ENCODE data around the gene SLC37A4.
"Not testable (repeated sequence)": the region's sequence is repeated elsewhere in the genome, so short reads cannot be mapped to it uniquely, and the experiment has no call there.

SLC37A4 gene

GRCh38 chr11:119051440-119052162 is 20.9 kb upstream of the SLC37A4 start:
- Mint-ChIP-seq H3K9me3 (ENCODE audit: low read depth) (no peaks in the 10 kb centered on the region), H3K36me3 (peaks cover 19% of the 10 kb centered on the region), H3K27me3 (no peaks in the 10 kb centered on the region), H3K27ac (no peak overlapping the region), H3K4me1 (ENCODE audit: low read depth) (peaks cover 24% of the 10 kb centered on the region), H3K4me3 (no peak overlapping the region)

GRCh38 chr11:119049081-119049480 is 18.4 kb upstream of the SLC37A4 start:
- Mint-ChIP-seq H3K4me1 (ENCODE audit: low read depth) (peaks cover 9% of the 10 kb centered on the region), H3K4me3 (no peak overlapping the region), H3K36me3 (peaks cover 11% of the 10 kb centered on the region), H3K9me3 (ENCODE audit: low read depth) (no peaks in the 10 kb centered on the region), H3K27me3 (no peaks in the 10 kb centered on the region), H3K27ac (no peak overlapping the region)

DNA sequence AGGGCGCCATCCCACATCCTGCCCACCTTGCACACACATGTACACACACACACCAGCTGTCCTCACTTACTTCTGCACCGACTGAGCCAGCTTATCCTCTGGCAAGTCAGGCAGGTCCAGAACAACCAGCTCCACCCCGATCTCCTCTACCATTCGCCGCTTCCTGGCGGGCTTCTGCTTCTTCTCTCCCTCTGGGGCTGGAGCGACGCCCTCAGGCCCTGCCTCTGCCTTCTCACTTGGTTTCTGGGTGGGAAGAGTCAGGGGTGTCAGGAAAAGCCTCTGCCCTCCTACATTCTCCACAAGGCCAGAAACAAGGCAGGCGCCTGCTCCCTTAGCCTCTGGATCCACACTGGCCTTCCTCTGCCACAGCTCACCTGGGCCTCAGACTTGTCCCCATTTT is 18.0 kb upstream of the SLC37A4 start:
- H3K36me3 Mint-ChIP-seq: peaks cover 11% of the 10 kb centered on the region
- H3K9me3 Mint-ChIP-seq (ENCODE audit: low read depth): no peaks in the 10 kb centered on the region
- no peaks in the 10 kb centered on the region for H3K27me3 Mint-ChIP-seq
- no peak overlapping the region for H3K27ac Mint-ChIP-seq
- H3K4me3 Mint-ChIP-seq: no peak overlapping the region
- H3K4me1 Mint-ChIP-seq (ENCODE audit: low read depth): peaks cover 6% of the 10 kb centered on the region

- H3K9me3 Mint-ChIP-seq (ENCODE audit: low read depth): no peaks in the 10 kb centered on the region
- no peak overlapping the region for H3K27ac Mint-ChIP-seq
- H3K36me3 Mint-ChIP-seq: peaks cover 8% of the 10 kb centered on the region
- H3K4me1 Mint-ChIP-seq (ENCODE audit: low read depth): peaks cover 9% of the 10 kb centered on the region
- H3K4me3 Mint-ChIP-seq: no peak overlapping the region
- no peaks in the 10 kb centered on the region for H3K27me3 Mint-ChIP-seq
Measured at GRCh38 chr11:119047205-119047604, 16.5 kb upstream of the SLC37A4 start.

- Mint-ChIP-seq H3K36me3 (peaks cover 6% of the 10 kb centered on the region), H3K9me3 (ENCODE audit: low read depth) (no peaks in the 10 kb centered on the region), H3K27me3 (no peaks in the 10 kb centered on the region), H3K4me3 (no peak overlapping the region), H3K4me1 (ENCODE audit: low read depth) (peaks cover 10% of the 10 kb centered on the region), H3K27ac (no peak overlapping the region)
Measured at GRCh38 chr11:119046489-119046888, 15.8 kb upstream of the SLC37A4 start.

DNA sequence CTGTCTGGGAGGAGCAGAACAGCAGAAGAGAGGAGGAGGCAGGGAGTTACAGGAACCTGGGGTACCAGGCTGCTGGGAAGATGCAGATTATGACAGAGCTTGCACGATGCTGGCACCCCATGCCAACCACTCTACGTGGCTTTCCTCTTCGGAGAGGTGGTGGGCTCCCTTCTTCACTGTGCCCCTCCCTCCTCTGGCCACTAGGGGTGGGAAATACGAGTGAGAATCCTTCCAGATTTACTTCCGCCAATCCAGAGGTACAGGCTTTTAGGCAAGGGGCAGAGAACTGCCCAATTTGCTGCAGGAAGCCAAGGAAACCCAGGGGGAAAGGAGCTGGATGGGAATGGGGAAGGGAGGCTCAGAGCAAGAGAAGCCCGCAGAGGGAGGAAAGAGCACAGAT is 14.0 kb upstream of the SLC37A4 start:
- no peaks in the 10 kb centered on the region for H3K27me3 Mint-ChIP-seq
- H3K4me3 Mint-ChIP-seq: no peak overlapping the region
- peaks cover 6% of the 10 kb centered on the region for H3K36me3 Mint-ChIP-seq
- no peak overlapping the region for H3K27ac Mint-ChIP-seq
- H3K9me3 Mint-ChIP-seq (ENCODE audit: low read depth): no peaks in the 10 kb centered on the region
- peaks cover 10% of the 10 kb centered on the region for H3K4me1 Mint-ChIP-seq (ENCODE audit: low read depth)

- H3K27ac Mint-ChIP-seq: no peak overlapping the region
- H3K4me3 Mint-ChIP-seq: no peak overlapping the region
- no peaks in the 10 kb centered on the region for H3K27me3 Mint-ChIP-seq
- H3K4me1 Mint-ChIP-seq (ENCODE audit: low read depth): peaks cover 9% of the 10 kb centered on the region
- H3K36me3 Mint-ChIP-seq: peaks cover 3% of the 10 kb centered on the region
- H3K9me3 Mint-ChIP-seq (ENCODE audit: low read depth): no peaks in the 10 kb centered on the region
Measured at GRCh38 chr11:119042927-119043326, 12.2 kb upstream of the SLC37A4 start.

GRCh38 chr11:119041821-119042514 is 11.3 kb upstream of the SLC37A4 start:
- H3K4me3 Mint-ChIP-seq: no peak overlapping the region
- no peak overlapping the region for H3K27ac Mint-ChIP-seq
- no peaks in the 10 kb centered on the region for H3K36me3 Mint-ChIP-seq

DNA sequence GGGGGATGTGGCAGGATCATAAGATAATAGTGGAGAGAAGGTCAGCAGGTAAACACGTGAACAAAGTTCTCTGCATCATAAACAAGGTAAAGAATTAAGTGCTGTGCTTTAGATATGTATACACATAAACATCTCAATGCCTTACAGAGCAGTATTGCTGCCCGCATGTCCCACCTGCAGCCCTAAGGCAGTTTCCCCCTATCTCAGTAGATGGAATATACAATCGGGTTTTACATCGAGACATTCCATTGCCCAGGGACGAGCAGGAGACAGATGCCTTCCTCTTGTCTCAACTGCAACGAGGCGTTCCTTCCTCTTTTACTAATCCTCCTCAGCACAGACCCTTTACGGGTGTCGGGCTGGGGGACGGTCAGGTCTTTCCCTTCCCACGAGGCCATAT is 8.8 kb upstream of the SLC37A4 start:
- not testable (repeated sequence) for H3K27me3 Mint-ChIP-seq; H3K36me3 Mint-ChIP-seq; H3K9me3 Mint-ChIP-seq (ENCODE audit: low read depth); H3K4me1 Mint-ChIP-seq (ENCODE audit: low read depth); H3K27ac Mint-ChIP-seq; H3K4me3 Mint-ChIP-seq

More at GRCh38 chr11:119041821-119042514, 11.3 kb upstream of the SLC37A4 start:
- Mint-ChIP-seq H3K9me3 (ENCODE audit: low read depth) (no peaks in the 10 kb centered on the region), H3K27me3 (no peaks in the 10 kb centered on the region), H3K4me1 (ENCODE audit: low read depth) (peaks cover 9% of the 10 kb centered on the region)

GRCh38 chr11:119038884-119039283 is 8.2 kb upstream of the SLC37A4 start:
- no peaks in the 10 kb centered on the region for H3K9me3 Mint-ChIP-seq (ENCODE audit: low read depth)
- H3K27ac Mint-ChIP-seq: no peak overlapping the region
- H3K36me3 Mint-ChIP-seq: no peaks in the 10 kb centered on the region
- no peaks in the 10 kb centered on the region for H3K27me3 Mint-ChIP-seq
- peaks cover 9% of the 10 kb centered on the region for H3K4me1 Mint-ChIP-seq (ENCODE audit: low read depth)
- no peak overlapping the region for H3K4me3 Mint-ChIP-seq

DNA sequence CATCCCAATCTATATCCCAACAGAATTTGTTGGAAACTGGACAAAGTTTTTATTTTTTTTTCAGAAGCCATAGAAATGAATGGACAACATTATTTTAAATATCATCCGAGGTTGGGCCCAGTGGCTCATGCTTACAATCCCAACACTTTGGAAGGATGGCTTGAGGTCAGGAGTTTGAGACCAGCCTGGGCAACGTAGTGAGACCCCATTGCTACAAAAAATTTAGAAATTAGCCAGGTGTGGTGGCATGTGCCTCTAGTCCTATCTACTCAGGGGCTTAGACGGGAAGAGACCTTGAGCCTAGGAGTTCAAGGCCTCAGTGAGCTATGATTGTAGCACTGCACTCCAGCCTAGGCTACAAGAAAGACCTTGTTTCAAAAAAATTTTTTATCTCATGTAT is 4.1 kb upstream of the SLC37A4 start:
- Mint-ChIP-seq H3K4me3 (no peak overlapping the region), H3K27ac (no peak overlapping the region), H3K9me3 (ENCODE audit: low read depth) (no peaks in the 10 kb centered on the region), H3K27me3 (no peaks in the 10 kb centered on the region), H3K4me1 (ENCODE audit: low read depth) (peaks cover 1% of the 10 kb centered on the region), H3K36me3 (no peaks in the 10 kb centered on the region)

DNA sequence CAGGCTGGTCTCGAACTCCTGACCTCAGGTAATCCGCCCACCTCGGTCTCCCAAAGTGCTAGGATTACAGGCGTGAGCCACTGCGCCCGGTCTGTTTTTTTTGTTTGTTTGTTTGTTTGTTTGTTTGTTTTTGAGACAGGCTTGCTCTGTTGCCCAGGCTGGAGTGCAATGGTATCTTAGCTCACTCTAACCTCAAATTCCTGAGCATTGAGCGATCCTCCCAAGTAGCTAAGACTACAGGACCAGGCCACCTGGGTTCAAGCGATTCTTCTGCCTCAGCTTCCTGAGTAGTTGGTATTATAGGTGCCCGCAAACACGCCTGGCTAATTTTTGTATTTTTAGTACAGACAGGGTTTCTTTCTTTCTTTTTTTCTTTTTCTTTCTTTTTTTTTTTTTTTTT is 2.7 kb upstream of the SLC37A4 start:
- H3K27me3 Mint-ChIP-seq; H3K27ac Mint-ChIP-seq; H3K9me3 Mint-ChIP-seq (ENCODE audit: low read depth); H3K36me3 Mint-ChIP-seq; H3K4me3 Mint-ChIP-seq: not testable (repeated sequence)
- H3K4me1 Mint-ChIP-seq (ENCODE audit: low read depth): peaks cover 14% of the 10 kb centered on the region

DNA sequence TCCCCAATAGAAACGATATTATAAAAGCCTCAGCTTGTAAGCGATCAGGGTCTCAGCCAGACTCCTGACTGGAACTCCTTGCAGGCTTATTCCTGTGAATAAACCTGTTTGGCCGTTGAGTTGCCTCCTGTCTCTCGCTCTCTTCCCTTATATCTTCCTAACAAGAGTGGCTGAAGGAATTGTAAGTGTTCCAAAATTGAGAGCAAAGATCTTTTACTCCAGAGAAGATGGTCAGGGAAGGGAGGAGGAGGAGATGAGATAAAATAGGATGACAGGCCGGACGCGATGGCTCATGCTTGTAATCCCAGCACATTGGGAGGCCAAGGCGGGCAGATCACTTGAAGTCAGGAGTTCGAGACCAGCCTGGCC is 1.2 kb upstream of the SLC37A4 start:
- Mint-ChIP-seq H3K27me3 (no peaks in the 10 kb centered on the region), H3K27ac (peak overlapping the region; percentile 50), H3K9me3 (ENCODE audit: low read depth) (no peaks in the 10 kb centered on the region), H3K4me1 (ENCODE audit: low read depth) (peaks cover 14% of the 10 kb centered on the region), H3K36me3 (no peaks in the 10 kb centered on the region), H3K4me3 (peak overlapping the region; percentile 15)

DNA sequence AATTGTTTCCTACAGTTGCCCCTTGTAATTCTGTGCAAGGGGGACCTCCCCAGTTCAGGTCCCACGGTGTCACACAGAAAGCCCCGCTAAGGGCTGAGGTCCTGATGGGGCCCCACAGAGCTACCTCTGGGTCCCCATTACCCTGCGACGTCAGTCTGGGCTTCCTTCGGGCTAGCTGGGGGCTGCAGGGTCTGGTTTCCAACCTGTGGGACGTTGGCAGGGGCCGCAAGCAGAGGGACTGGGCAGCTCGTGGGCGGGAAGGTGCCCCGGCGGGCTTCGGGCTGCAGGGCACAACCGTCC is 698 bp downstream of the SLC37A4 start:
- Mint-ChIP-seq H3K27me3 (no peaks in the 10 kb centered on the region), H3K9me3 (ENCODE audit: low read depth) (no peaks in the 10 kb centered on the region), H3K4me1 (ENCODE audit: low read depth) (peaks cover 14% of the 10 kb centered on the region), H3K27ac (peak overlapping the region; percentile 89), H3K4me3 (peak overlapping the region; percentile 78), H3K36me3 (no peaks in the 10 kb centered on the region)

- peak overlapping the region; percentile 89 for H3K27ac Mint-ChIP-seq
Measured at GRCh38 chr11:119029340-119030028, 1.2 kb downstream of the SLC37A4 start.

DNA sequence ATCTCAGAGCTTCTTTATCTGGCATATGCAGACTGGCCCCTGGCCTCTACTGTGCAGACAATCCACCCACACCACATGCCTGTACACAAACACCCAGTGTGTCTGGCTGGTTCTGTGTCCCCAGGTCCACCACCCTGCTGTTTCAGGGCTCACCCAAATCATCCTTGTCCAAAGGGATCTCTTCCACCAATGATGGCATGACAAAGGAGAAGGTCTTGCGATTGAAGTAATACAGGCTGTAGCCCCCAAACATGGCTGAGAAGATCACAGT is 1.7 kb downstream of the SLC37A4 start:
- Mint-ChIP-seq H3K36me3 (no peaks in the 10 kb centered on the region), H3K27ac (peak overlapping the region; percentile 89), H3K9me3 (ENCODE audit: low read depth) (no peaks in the 10 kb centered on the region), H3K27me3 (no peaks in the 10 kb centered on the region), H3K4me3 (peak overlapping the region; percentile 78), H3K4me1 (ENCODE audit: low read depth) (peaks cover 24% of the 10 kb centered on the region)

More at GRCh38 chr11:119029340-119030028, 1.2 kb downstream of the SLC37A4 start:
- Mint-ChIP-seq H3K4me1 (ENCODE audit: low read depth) (peaks cover 19% of the 10 kb centered on the region), H3K9me3 (ENCODE audit: low read depth) (no peaks in the 10 kb centered on the region), H3K27me3 (no peaks in the 10 kb centered on the region), H3K36me3 (no peaks in the 10 kb centered on the region), H3K4me3 (peak overlapping the region; percentile 78)

Data from activated naive CD8-positive, alpha-beta T cell (primary cell).